HCT116 (cell line): ENCODE data around the gene PLEKHA5. TPM values are rescaled to one million over a fixed set of nuclear protein-coding genes. Genes with fewer than 3 reads are reported as not detected.

Experiments used
- ATAC-seq: fragments of 200-7000 bp; cut with Tn5 transposase; 2 replicates; pipeline ENCODE4 v1.9.1; 2020; ENCODE audit warnings: mild to moderate bottlenecking, moderate library complexity
- BruUV-seq: library from RNA; stranded (reverse); fragments of 400-500 nt; replicated peaks from 2 replicates; lab custom pipeline; 2021; lab: Mats Ljungman, UMichigan
- CTCF ChIA-PET: fragments of 300-600 bp; sonication (Branson Sonifier 250); formaldehyde crosslinking; loops from one replicate; lab custom pipeline; 2021; ENCODE audit warnings: antibody characterized with exemption; lab: Charles Lee
- POLR2A ChIA-PET: fragments of 300-600, 350-600 bp; sonication (Branson Sonifier 250); formaldehyde crosslinking; loops from one replicate; lab custom pipeline; 2021; ENCODE audit warnings: antibody characterized with exemption; lab: Charles Lee
- RAD21 ChIA-PET, 2 experiments: fragments of 300-600 bp; sonication (Branson Sonifier 250); formaldehyde crosslinking; loops; one replicate each; lab custom pipeline; 2023; ENCODE audit warnings: low total read pairs in 2 of 2; ENCODE audit not compliant: uncharacterized antibody in 2 of 2, unreplicated experiment in 2 of 2, low non-redundant PET in 1 of 2; lab: Charles Lee
- DNase-seq: peaks from one replicate; pipeline ENCODE4 v3.0.0-alpha.2; 2010; ENCODE audit warnings: low read depth, low spot score
- H2AFZ ChIP-seq: fragments of 200-600 bp; shearing (Covaris generic), sonication (generic); 2 replicates; pipeline ENCODE4 v1.6.1; 2017; ENCODE audit warnings: low read depth, mixed run types, mixed read lengths, antibody characterized with exemption, low read length; ENCODE audit not compliant: poor library complexity, severe bottlenecking
- H3K27ac ChIP-seq: 2 replicates; pipeline ENCODE4 v1.5.1; 2012; ENCODE audit warnings: low read depth, low read length
- H3K27me3 ChIP-seq: fragments of 200-600 bp; sonication (generic); 2 replicates; pipeline ENCODE4 v1.6.1; 2016; ENCODE audit warnings: mixed run types, low read length, mixed read lengths; ENCODE audit not compliant: insufficient read depth
- H3K36me3 ChIP-seq, 2 experiments: fragments of 200-500 bp in 1 of 2; fragments of 200-600 bp in 1 of 2; sonication (Bioruptor generic) in 1 of 2; sonication (generic) in 1 of 2; 2 replicates each; pipeline versions ENCODE4 v1.5.1 to v1.6.1; 2014 to 2016; ENCODE audit warnings: low read length in 2 of 2, inconsistent platforms in 1 of 2, mixed read lengths in 1 of 2, mixed run types in 1 of 2; ENCODE audit not compliant: insufficient read depth in 2 of 2, control insufficient read depth in 1 of 2
- H3K4me1 ChIP-seq, 2 experiments: fragments of 200-600 bp in 1 of 2; sonication (generic) in 1 of 2; 2 replicates each; pipeline versions ENCODE4 v1.5.1 to v1.6.1; 2012 to 2017; ENCODE audit warnings: low read length in 2 of 2, inconsistent platforms in 1 of 2, mild to moderate bottlenecking in 1 of 2, mixed read lengths in 1 of 2, mixed run types in 1 of 2, moderate library complexity in 1 of 2; ENCODE audit not compliant: insufficient read depth in 2 of 2, control insufficient read depth in 1 of 2
- H3K4me2 ChIP-seq: fragments of 200-600 bp; sonication (generic); 2 replicates; pipeline ENCODE4 v1.6.1; 2017; ENCODE audit warnings: mixed run types, low read length, mixed read lengths
- H3K4me3 ChIP-seq, 2 experiments: fragments of 200-600 bp in 1 of 2; sonication (generic) in 1 of 2; replicated peaks in 1 of 2; 2 replicates each; pipeline ENCODE4 v1.5.1; 2011 to 2016; ENCODE audit warnings: low read length in 2 of 2, control low read depth in 1 of 2, low read depth in 1 of 2, mild to moderate bottlenecking in 1 of 2, mixed read lengths in 1 of 2, mixed run types in 1 of 2
- H3K79me2 ChIP-seq: fragments of 200-600 bp; sonication (generic); 2 replicates; pipeline ENCODE4 v1.6.1; 2017; ENCODE audit warnings: mild to moderate bottlenecking, mixed run types, low read length, moderate library complexity, mixed read lengths; ENCODE audit not compliant: insufficient read depth
- H3K9ac ChIP-seq: fragments of 200-600 bp; sonication (generic); 2 replicates; pipeline ENCODE4 v1.6.1; 2016; ENCODE audit warnings: low read length, mixed read lengths
- H3K9me2 ChIP-seq: fragments of 200-600 bp; sonication (generic), shearing (Covaris generic); 2 replicates; pipeline ENCODE4 v1.6.1; 2017; ENCODE audit warnings: mixed run types, mild to moderate bottlenecking, moderate library complexity; ENCODE audit not compliant: insufficient read depth
- H3K9me3 ChIP-seq, 2 experiments: fragments of 200-500 bp in 1 of 2; fragments of 200-600 bp in 1 of 2; sonication (Bioruptor generic) in 1 of 2; sonication (generic) in 1 of 2; 2 replicates each; pipeline ENCODE4 v1.6.1; 2014 to 2017; ENCODE audit warnings: low read length in 2 of 2, mixed read lengths in 2 of 2, inconsistent platforms in 1 of 2, low read depth in 1 of 2, mild to moderate bottlenecking in 1 of 2, mixed run types in 1 of 2, moderate library complexity in 1 of 2; ENCODE audit not compliant: control insufficient read depth in 1 of 2, insufficient read depth in 1 of 2
- H4K20me1 ChIP-seq: fragments of 200-600 bp; sonication (generic), shearing (Covaris generic); 2 replicates; pipeline ENCODE4 v1.6.1; 2017; ENCODE audit warnings: mixed run types, mild to moderate bottlenecking, moderate library complexity; ENCODE audit not compliant: insufficient read depth
- ATF3 ChIP-seq: IDR thresholded peaks from 2 replicates; pipeline ENCODE4 v1.6.1; 2012
- CEBPB ChIP-seq: IDR thresholded peaks from 2 replicates; pipeline ENCODE4 v1.6.1; 2012; ENCODE audit warnings: low read depth
- ELF1 ChIP-seq: IDR thresholded peaks from 2 replicates; pipeline ENCODE4 v1.6.1; 2012; ENCODE audit warnings: low read depth, borderline replicate concordance
- EZH2 ChIP-seq: fragments of 200-600 bp; sonication (generic); IDR thresholded peaks from 2 replicates; pipeline ENCODE4 v1.6.1; 2017; ENCODE audit warnings: antibody characterized with exemption, mixed run types
- EZH2phosphoT487 ChIP-seq: fragments of 200-600 bp; IDR thresholded peaks from 2 replicates; pipeline ENCODE4 v1.6.1; 2018; ENCODE audit warnings: antibody characterized with exemption, borderline replicate concordance
- FOSL1 ChIP-seq: IDR thresholded peaks from 2 replicates; pipeline ENCODE4 v1.6.1; 2012; ENCODE audit warnings: low read depth
- POLR2A ChIP-seq: IDR thresholded peaks from 2 replicates; pipeline ENCODE4 v1.7.0; 2011; ENCODE audit warnings: borderline replicate concordance; ENCODE audit not compliant: insufficient read depth, insufficient read length; ENCODE audit errors: extremely low read depth
- POLR2AphosphoS5 ChIP-seq: IDR thresholded peaks from 2 replicates; pipeline ENCODE4 v1.6.1; 2011; ENCODE audit warnings: mild to moderate bottlenecking, low read depth, low read length, moderate library complexity
- REST ChIP-seq: IDR thresholded peaks from 2 replicates; pipeline ENCODE4 v1.6.1; 2012; ENCODE audit warnings: low read depth
- SIN3A ChIP-seq: IDR thresholded peaks from 2 replicates; pipeline ENCODE4 v1.6.1; 2012; ENCODE audit warnings: low read depth
- SP1 ChIP-seq: IDR thresholded peaks from 2 replicates; pipeline ENCODE4 v1.6.1; 2012; ENCODE audit warnings: low read depth
- SRF ChIP-seq: IDR thresholded peaks from 2 replicates; pipeline ENCODE4 v1.6.1; 2012; ENCODE audit warnings: low read depth
- ZBTB33 ChIP-seq: IDR thresholded peaks from 2 replicates; pipeline ENCODE4 v1.6.1; 2011; ENCODE audit warnings: mild to moderate bottlenecking, low read length, moderate library complexity; ENCODE audit not compliant: insufficient replicate concordance; ENCODE audit errors: extremely low read depth
- ZFX ChIP-seq: fragments of 450-650 bp; IDR thresholded peaks from 2 replicates; pipeline ENCODE4 v1.6.1; 2017
- intact Hi-C: fragments of 100-400 bp; cut with micrococcal nuclease; formaldehyde crosslinking; loops from 2 replicates; pipeline ENCODE4 v1.10.0; 2022
- total RNA-seq: library from RNA; stranded (reverse); gene quantifications from one replicate; pipeline ENCODE4 v1.2.1, GENCODE V29; 2021; ENCODE audit not compliant: unreplicated experiment

The PLEKHA5 gene
- total RNA-seq, 1 experiment from 2014 or later, result 18.9 TPM

- H3K4me3 ChIP-seq, result no peak overlapping the region
- intact Hi-C loops, result no loop called here
- H3K9ac ChIP-seq, result no peak overlapping the region
- H2AFZ ChIP-seq, result no peak overlapping the region
- no peaks in the 10 kb centered on the region for H3K79me2 ChIP-seq
- no peaks in the 10 kb centered on the region for H3K4me1 ChIP-seq
- no peaks in the 10 kb centered on the region for H3K27me3 ChIP-seq
- ChIA-PET CTCF (no interaction called here), POLR2A (no interaction called here), RAD21 (no interaction called here)
- no TSS peak for BruUV-seq
- H4K20me1 ChIP-seq, result no peaks in the 10 kb centered on the region
- TF ChIP-seq EZH2phosphoT487 (no peak), ZFX (no peak), ELF1 (no peak), EZH2 (no peak), SIN3A (no peak), ATF3 (no peak), POLR2AphosphoS5 (no peak), ZBTB33 (no peak), SP1 (no peak), POLR2A (no peak), SRF (no peak), CEBPB (no peak), FOSL1 (no peak), REST (no peak)
- H3K9me3 ChIP-seq, result no peaks in the 10 kb centered on the region
- H3K9me2 ChIP-seq, result no peaks in the 10 kb centered on the region
- DNase-seq, result no peak
- ATAC-seq, result no peak
- no peaks in the 10 kb centered on the region for H3K36me3 ChIP-seq
- no peak overlapping the region for H3K27ac ChIP-seq
- H3K4me2 ChIP-seq, result no peak overlapping the region
Observed at GRCh38 chr12:19115285-19115684, 14.2 kb upstream of the PLEKHA5 start.
